IMR-90 (cell line): ENCODE results near the gene PLXNA4. TPM values are rescaled to one million over a fixed set of nuclear protein-coding genes. Genes with fewer than 3 reads are reported as not detected.

ENCODE experiments used
- ATAC-seq: fragments of 200-7000 bp; cut with Tn5 transposase; 2 replicates; pipeline ENCODE4 v1.9.1; 2020; ENCODE audit warnings: low read depth, mild to moderate bottlenecking, moderate library complexity
- BruUV-seq: library from RNA; stranded (reverse); fragments of 400-500 nt; replicated peaks from 2 replicates; lab custom pipeline; 2021; lab: Mats Ljungman, UMichigan
- CTCF ChIA-PET: fragments of 300-600 bp; formaldehyde crosslinking; extraction: SDS; loops from one replicate; lab custom pipeline; 2021; ENCODE audit warnings: antibody characterized with exemption; lab: Yijun Ruan, JAX
- POLR2A ChIA-PET: fragments of 300-600 bp; sonication (Branson Sonifier 250); formaldehyde crosslinking; loops from one replicate; lab custom pipeline; 2022; ENCODE audit warnings: antibody characterized with exemption; ENCODE audit not compliant: unreplicated experiment; lab: Charles Lee
- DNase-seq: peaks from one replicate; pipeline ENCODE4 v3.0.0; 2013
- H2AFZ ChIP-seq: replicated peaks from 2 replicates; pipeline ENCODE3; 2013; ENCODE audit warnings: low read length, mild to moderate bottlenecking; ENCODE audit not compliant: poor library complexity
- H2AK5ac ChIP-seq: 2 replicates; pipeline ENCODE4 v1.6.1; 2013; ENCODE audit warnings: low read depth, low read length, inconsistent platforms
- H2AK9ac ChIP-seq: replicated peaks from 2 replicates; pipeline ENCODE3; 2013; ENCODE audit warnings: mild to moderate bottlenecking, low read depth, low read length, moderate library complexity; ENCODE audit not compliant: poor library complexity
- H2BK120ac ChIP-seq: 2 replicates; pipeline ENCODE4 v1.6.1; 2013; ENCODE audit warnings: low read depth, low read length, inconsistent platforms
- H2BK15ac ChIP-seq: 3 replicates; pipeline ENCODE4 v1.6.1; 2013; ENCODE audit warnings: low read depth, low read length, inconsistent platforms
- H2BK20ac ChIP-seq: 2 replicates; pipeline ENCODE4 v1.6.1; 2013; ENCODE audit warnings: low read depth, mild to moderate bottlenecking, inconsistent platforms, low read length, moderate library complexity
- H2BK5ac ChIP-seq: 2 replicates; pipeline ENCODE4 v1.6.1; 2013; ENCODE audit warnings: mild to moderate bottlenecking, low read depth, low read length, inconsistent platforms; ENCODE audit not compliant: poor library complexity, severe bottlenecking
- H3K14ac ChIP-seq: replicated peaks from 2 replicates; pipeline ENCODE4 v1.6.1; 2013; ENCODE audit warnings: low read depth, low read length, inconsistent platforms
- H3K18ac ChIP-seq: 2 replicates; pipeline ENCODE4 v1.6.1; 2013; ENCODE audit warnings: low read depth, low read length, control low read depth
- H3K23ac ChIP-seq: 2 replicates; pipeline ENCODE4 v1.6.1; 2013; ENCODE audit warnings: low read depth, low read length, inconsistent platforms
- H3K27ac ChIP-seq: 2 replicates; pipeline ENCODE4 v1.5.1; 2013; ENCODE audit warnings: mild to moderate bottlenecking, control low read depth, low read length; ENCODE audit not compliant: insufficient read depth
- H3K27me3 ChIP-seq: 2 replicates; pipeline ENCODE4 v1.6.1; 2013; ENCODE audit warnings: low read length; ENCODE audit not compliant: control insufficient read depth, insufficient read depth
- H3K36me3 ChIP-seq: 2 replicates; pipeline ENCODE4 v1.6.1; 2013; ENCODE audit warnings: low read length, mixed read lengths; ENCODE audit not compliant: control insufficient read depth, insufficient read depth
- H3K4ac ChIP-seq: 2 replicates; pipeline ENCODE4 v1.6.1; 2013; ENCODE audit warnings: low read depth, low read length, inconsistent platforms
- H3K4me1 ChIP-seq: 2 replicates; pipeline ENCODE4 v1.6.1; 2013; ENCODE audit warnings: low read length, mixed read lengths; ENCODE audit not compliant: control insufficient read depth, insufficient read depth
- H3K4me2 ChIP-seq: 2 replicates; pipeline ENCODE4 v1.6.1; 2013; ENCODE audit warnings: low read depth, mild to moderate bottlenecking, control low read depth, low read length, moderate library complexity
- H3K4me3 ChIP-seq: 2 replicates; pipeline ENCODE4 v1.5.1; 2013; ENCODE audit warnings: low read depth, mild to moderate bottlenecking, control low read depth, low read length, moderate library complexity; ENCODE audit not compliant: insufficient read depth
- H3K56ac ChIP-seq: 2 replicates; pipeline ENCODE4 v1.6.1; 2013; ENCODE audit warnings: low read length, inconsistent platforms; ENCODE audit not compliant: insufficient read depth; ENCODE audit errors: extremely low read depth
- H3K79me1 ChIP-seq, 2 experiments: 2 replicates each; pipeline ENCODE4 v1.6.1; 2013; ENCODE audit warnings: low read length in 2 of 2, inconsistent platforms in 1 of 2, low read depth in 1 of 2
- H3K9ac ChIP-seq: 2 replicates; pipeline ENCODE4 v1.6.1; 2013; ENCODE audit warnings: low read depth, low read length, control low read depth
- H3K9me1 ChIP-seq: 2 replicates; pipeline ENCODE4 v1.6.1; 2013; ENCODE audit warnings: low read length, inconsistent platforms; ENCODE audit not compliant: insufficient read depth
- H3K9me3 ChIP-seq: 2 replicates; pipeline ENCODE4 v1.6.1; 2013; ENCODE audit warnings: low read length; ENCODE audit not compliant: control insufficient read depth, insufficient read depth
- H4K20me1 ChIP-seq: 2 replicates; pipeline ENCODE4 v1.6.1; 2013; ENCODE audit warnings: low read length, inconsistent platforms; ENCODE audit not compliant: insufficient read depth
- H4K5ac ChIP-seq: 2 replicates; pipeline ENCODE4 v1.6.1; 2013; ENCODE audit warnings: mild to moderate bottlenecking, low read depth, low read length, control low read depth
- H4K8ac ChIP-seq, 2 experiments: 2 replicates each; pipeline ENCODE4 v1.6.1; 2013; ENCODE audit warnings: low read depth in 2 of 2, low read length in 2 of 2, control low read depth in 1 of 2, inconsistent platforms in 1 of 2
- H4K91ac ChIP-seq: 2 replicates; pipeline ENCODE4 v1.6.1; 2013; ENCODE audit warnings: low read depth, low read length, inconsistent platforms; ENCODE audit not compliant: insufficient read depth
- BHLHE40 ChIP-seq: fragments of 150-350 bp; IDR thresholded peaks from 2 replicates; pipeline ENCODE4 v1.6.1; 2016; ENCODE audit warnings: mild to moderate bottlenecking, low read depth, low read length
- CEBPB ChIP-seq: IDR thresholded peaks from 2 replicates; pipeline ENCODE4 v1.6.1; 2012; ENCODE audit warnings: low read depth, low read length, improper control_type of control experiment
- CHD1 ChIP-seq: IDR thresholded peaks from 2 replicates; pipeline ENCODE4 v1.6.1; 2012; ENCODE audit warnings: low read depth, low read length, improper control_type of control experiment
- CTCF ChIP-seq: conservative IDR thresholded peaks from 2 replicates; pipeline ENCODE4 v1.5.1; 2012; ENCODE audit warnings: mild to moderate bottlenecking, low read depth, low read length, improper control_type of control experiment
- FOS ChIP-seq: fragments of 150-350 bp; IDR thresholded peaks from 2 replicates; pipeline ENCODE4 v1.6.1; 2016; ENCODE audit warnings: low read depth, low read length
- MAFK ChIP-seq: IDR thresholded peaks from 2 replicates; pipeline ENCODE4 v1.6.1; 2012; ENCODE audit warnings: low read depth, low read length, improper control_type of control experiment
- MAZ ChIP-seq: IDR thresholded peaks from 2 replicates; pipeline ENCODE4 v1.6.1; 2012; ENCODE audit warnings: low read depth, mild to moderate bottlenecking, low read length, improper control_type of control experiment, moderate library complexity, borderline replicate concordance
- MXI1 ChIP-seq: IDR thresholded peaks from 2 replicates; pipeline ENCODE4 v1.6.1; 2012; ENCODE audit warnings: low read depth, mild to moderate bottlenecking, low read length, moderate library complexity, borderline replicate concordance
- NFE2L2 ChIP-seq: fragments of 150-350 bp; IDR thresholded peaks from 2 replicates; pipeline ENCODE4 v1.6.1; 2016; ENCODE audit warnings: low read depth, mild to moderate bottlenecking, low read length
- POLR2A ChIP-seq: IDR thresholded peaks from 2 replicates; pipeline ENCODE4 v1.6.1; 2012; ENCODE audit warnings: mild to moderate bottlenecking, low read depth, low read length
- RAD21 ChIP-seq: IDR thresholded peaks from 2 replicates; pipeline ENCODE4 v1.6.1; 2012; ENCODE audit warnings: low read length, improper control_type of control experiment
- RCOR1 ChIP-seq: IDR thresholded peaks from 2 replicates; pipeline ENCODE4 v1.6.1; 2012; ENCODE audit warnings: mild to moderate bottlenecking, low read length, improper control_type of control experiment; ENCODE audit not compliant: insufficient replicate concordance
- RFX5 ChIP-seq: IDR thresholded peaks from 2 replicates; pipeline ENCODE4 v1.8.0; 2012; ENCODE audit warnings: low read depth, mild to moderate bottlenecking, low read length, moderate library complexity
- SMC3 ChIP-seq: fragments of 150-350 bp; IDR thresholded peaks from 2 replicates; pipeline ENCODE4 v1.6.1; 2016; ENCODE audit warnings: low read depth, mild to moderate bottlenecking, antibody characterized with exemption, low read length, moderate library complexity
- WGBS, 2 experiments: methylation state at CpG; one replicate each; pipeline versions ENCODE4 v1.1.5 to v1.1.7; 2013; ENCODE audit warnings: missing lambda C conversion rate in 2 of 2; ENCODE audit not compliant: insufficient read length in 1 of 2; ENCODE audit errors: extremely low coverage in 2 of 2; 5-methylcytosine and 5-hydroxymethylcytosine counted together
- dilution Hi-C: fragments of 300-500 bp; cut with HindIII; formaldehyde crosslinking; loops from one replicate; pipeline ENCODE4 v1.14.3; 2018; ENCODE audit warnings: low sequenced_read_pairs; ENCODE audit not compliant: unreplicated experiment
- in situ Hi-C: fragments of 300-500 bp; cut with MboI; formaldehyde crosslinking; loops from 3 replicates; pipeline ENCODE4 v1.14.3; 2019; ENCODE audit warnings: low sequenced_read_pairs, inconsistent platforms, mixed read lengths
- intact Hi-C: fragments of 100-400 bp; cut with micrococcal nuclease; formaldehyde crosslinking; loops from 2 replicates; pipeline ENCODE4 v1.10.0; 2022
- polyA plus RNA-seq, 3 experiments: library from polyadenylated mRNA; depleted of rRNA; stranded (reverse); fragments of >200 nt; gene quantifications; 2 replicates each; pipeline ENCODE4 v1.2.3, GENCODE V29; 2012; ENCODE audit warnings: low replicate concordance in 1 of 3
- total RNA-seq: library from RNA; depleted of rRNA; stranded (reverse); fragments of >200 nt; gene quantifications from 2 replicates; pipeline ENCODE4 v1.2.3, GENCODE V29; 2012
- TF ChIP-seq, protein P1 (sequence below): fragments of 150-350 bp; IDR thresholded peaks from 2 replicates; pipeline ENCODE4 v1.6.1; 2017; ENCODE audit warnings: mild to moderate bottlenecking, antibody characterized with exemption, low read length, low read depth
- TF ChIP-seq, protein P2 (sequence below): fragments of 150-350 bp; IDR thresholded peaks from 2 replicates; pipeline ENCODE4 v1.6.1; 2016; ENCODE audit warnings: low read depth, mild to moderate bottlenecking, low read length, moderate library complexity, borderline replicate concordance

PLXNA4 gene
- total and polyA plus RNA-seq, 2 of the 4 experiments (the other 2 are of a cell fraction), result under 0.01 TPM

DNA sequence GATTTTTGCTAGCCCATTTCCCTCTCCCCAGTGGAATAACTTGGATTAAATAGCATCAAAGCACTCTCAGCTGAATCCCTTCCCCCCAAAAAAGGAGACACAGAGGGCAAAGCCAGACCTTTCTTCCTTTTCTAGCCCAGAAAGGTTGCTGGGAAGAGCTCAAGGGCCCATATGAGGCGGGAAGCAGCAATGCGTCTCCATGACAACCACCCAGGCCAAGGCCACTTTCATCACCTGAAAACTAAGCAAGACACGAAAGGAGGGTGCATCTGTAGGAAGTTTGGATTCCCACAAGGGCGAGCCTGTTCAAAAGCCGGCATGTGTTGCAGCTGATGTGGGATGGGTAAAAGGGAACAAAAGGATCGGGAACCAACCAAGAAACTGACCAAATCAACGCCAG, 229.1 kb downstream of the PLXNA4 start:
- ChIA-PET POLR2A (no interaction called here), CTCF (no interaction called here)
- no peak overlapping the region for H3K4me2 ChIP-seq
- H3K4ac ChIP-seq, result no peak overlapping the region
- H3K9ac ChIP-seq, result no peak overlapping the region
- H2BK15ac ChIP-seq, result no peak overlapping the region
- H3K9me1 ChIP-seq, result no peaks in the 10 kb centered on the region
- H3K56ac ChIP-seq, result no peak overlapping the region
- no peak overlapping the region for H4K91ac ChIP-seq
- H2AK9ac ChIP-seq, result no peak overlapping the region
- no TSS peak for BruUV-seq
- in situ Hi-C loops (no loop called here), intact Hi-C loops (no loop called here), dilution Hi-C loops (no loop called here)
- H3K4me1 ChIP-seq, result no peaks in the 10 kb centered on the region
- DNase-seq (no peak), ATAC-seq (no peak)
- H3K9me3 ChIP-seq, result no peaks in the 10 kb centered on the region
- no peak overlapping the region for H2BK120ac ChIP-seq
- no peaks in the 10 kb centered on the region for H4K20me1 ChIP-seq
- H2AK5ac ChIP-seq, result no peak overlapping the region
- no peak overlapping the region for H3K4me3 ChIP-seq
- H2BK20ac ChIP-seq, result no peak overlapping the region
- H4K8ac ChIP-seq, result no peak overlapping the region
- no peak for TF ChIP-seq NFE2L2
- TF ChIP-seq RFX5, result no peak
- TF ChIP-seq RCOR1, result no peak
- no peak for TF ChIP-seq MXI1
- no peak for TF ChIP-seq CTCF
- no peak for TF ChIP-seq MAFK
- TF ChIP-seq SMC3, result no peak
- no peak for TF ChIP-seq MAZ
- no peak for TF ChIP-seq CHD1
- TF ChIP-seq POLR2A, result no peak
- TF ChIP-seq CEBPB, result no peak
- no peak for TF ChIP-seq RAD21
- TF ChIP-seq, protein P1, sequence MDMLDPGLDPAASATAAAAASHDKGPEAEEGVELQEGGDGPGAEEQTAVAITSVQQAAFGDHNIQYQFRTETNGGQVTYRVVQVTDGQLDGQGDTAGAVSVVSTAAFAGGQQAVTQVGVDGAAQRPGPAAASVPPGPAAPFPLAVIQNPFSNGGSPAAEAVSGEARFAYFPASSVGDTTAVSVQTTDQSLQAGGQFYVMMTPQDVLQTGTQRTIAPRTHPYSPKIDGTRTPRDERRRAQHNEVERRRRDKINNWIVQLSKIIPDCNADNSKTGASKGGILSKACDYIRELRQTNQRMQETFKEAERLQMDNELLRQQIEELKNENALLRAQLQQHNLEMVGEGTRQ, result no peak
- TF ChIP-seq FOS, result no peak
- TF ChIP-seq, protein P2, sequence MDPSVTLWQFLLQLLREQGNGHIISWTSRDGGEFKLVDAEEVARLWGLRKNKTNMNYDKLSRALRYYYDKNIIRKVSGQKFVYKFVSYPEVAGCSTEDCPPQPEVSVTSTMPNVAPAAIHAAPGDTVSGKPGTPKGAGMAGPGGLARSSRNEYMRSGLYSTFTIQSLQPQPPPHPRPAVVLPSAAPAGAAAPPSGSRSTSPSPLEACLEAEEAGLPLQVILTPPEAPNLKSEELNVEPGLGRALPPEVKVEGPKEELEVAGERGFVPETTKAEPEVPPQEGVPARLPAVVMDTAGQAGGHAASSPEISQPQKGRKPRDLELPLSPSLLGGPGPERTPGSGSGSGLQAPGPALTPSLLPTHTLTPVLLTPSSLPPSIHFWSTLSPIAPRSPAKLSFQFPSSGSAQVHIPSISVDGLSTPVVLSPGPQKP, result no peak
- no peak for TF ChIP-seq BHLHE40
- no peak overlapping the region for H3K14ac ChIP-seq
- H3K36me3 ChIP-seq, result no peaks in the 10 kb centered on the region
- no peak overlapping the region for H3K27ac ChIP-seq
- no peak overlapping the region for H2AFZ ChIP-seq
- H3K79me1 ChIP-seq, result no peaks in the 10 kb centered on the region
- no peak overlapping the region for H3K18ac ChIP-seq
- no peaks in the 10 kb centered on the region for H3K27me3 ChIP-seq
- no peak overlapping the region for H4K5ac ChIP-seq
- H2BK5ac ChIP-seq, result no peak overlapping the region
- 53% methylated on average over 2 of the region's 7 CpGs; no CpG with 5 or more reads in 1 of the 2 experiments for WGBS, 2 experiments
- H3K23ac ChIP-seq, result no peak overlapping the region
